NCI-H1105 (cell line): ENCODE measurements around the gene NPEPL1.
"Not testable (repeated sequence)": the region's sequence is repeated elsewhere in the genome, so short reads cannot be mapped to it uniquely, and the experiment has no call there.

ENCODE experiments used
- DNase-seq: peaks from one replicate; lab custom pipeline; 2025; lab: John Stamatoyannopoulos, UW

NPEPL1 gene

GRCh38 chr20:58757647-58758046, 65.0 kb downstream of the NPEPL1 start:
- DNase-seq: not testable (repeated sequence)

DNA sequence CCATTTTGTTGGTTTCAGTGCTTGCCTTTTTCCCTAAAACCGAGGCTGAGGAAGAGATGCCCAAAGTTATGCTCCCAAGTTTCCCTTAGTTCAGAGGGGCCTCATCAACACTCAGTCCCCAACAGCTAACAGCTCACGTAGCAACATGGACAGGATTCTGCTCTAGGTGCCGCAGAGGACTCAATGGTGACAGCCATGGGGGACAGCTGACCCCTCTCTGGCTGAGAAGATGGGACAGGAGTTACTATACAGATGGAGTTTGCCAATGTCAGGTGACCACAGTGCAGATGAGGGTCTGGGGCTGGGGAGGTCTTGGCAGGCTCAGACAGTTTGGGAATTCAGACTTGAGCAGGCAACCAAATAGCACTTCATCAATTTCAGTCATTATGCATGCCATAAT, 67.3 kb downstream of the NPEPL1 start:
- no peak for DNase-seq

GRCh38 chr20:58760856-58761255, 68.3 kb downstream of the NPEPL1 start:
- DNase-seq: no peak

DNA sequence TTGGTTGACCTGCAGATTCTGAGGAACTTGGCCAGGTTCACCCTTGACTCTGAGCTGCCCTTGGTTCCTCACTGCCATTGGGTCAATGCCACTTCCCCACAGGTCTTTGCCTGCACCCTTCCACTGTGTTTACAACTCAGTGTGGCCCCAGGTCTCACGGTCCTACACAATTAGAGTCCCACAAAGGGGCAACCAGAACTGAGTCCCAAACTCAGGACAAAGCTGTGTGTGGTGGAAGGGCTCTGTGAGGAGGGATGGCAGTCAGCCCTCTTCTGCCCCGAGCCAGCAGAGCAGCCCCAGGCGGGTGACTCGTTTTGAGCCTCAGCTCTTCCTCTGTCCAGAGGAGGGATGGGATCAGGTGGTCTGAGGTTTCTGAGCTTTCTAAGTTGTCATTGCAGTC, 69.5 kb downstream of the NPEPL1 start:
- no peak for DNase-seq

GRCh38 chr20:58763076-58763475, 70.5 kb downstream of the NPEPL1 start:
- no peak for DNase-seq
